C4-2B (cell line): ENCODE results near the gene CRELD1.

Source experiments
- H3K27ac ChIP-seq: fragments of 450-650 bp; 2 replicates; pipeline ENCODE4 v1.5.1; 2017
- ZFX ChIP-seq: fragments of 450-650 bp; IDR thresholded peaks from 2 replicates; pipeline ENCODE4 v1.6.1; 2017
- TF ChIP-seq, protein P1 (sequence below): fragments of 450-650 bp; conservative IDR thresholded peaks from 2 replicates; pipeline ENCODE4 v1.5.1; 2017; ENCODE audit warnings: mild to moderate bottlenecking

The CRELD1 gene

GRCh38 chr3:9976721-9977709 is 43.4 kb downstream of the CRELD1 start:
- TF ChIP-seq ZFX: no peak
- TF ChIP-seq, protein P1, sequence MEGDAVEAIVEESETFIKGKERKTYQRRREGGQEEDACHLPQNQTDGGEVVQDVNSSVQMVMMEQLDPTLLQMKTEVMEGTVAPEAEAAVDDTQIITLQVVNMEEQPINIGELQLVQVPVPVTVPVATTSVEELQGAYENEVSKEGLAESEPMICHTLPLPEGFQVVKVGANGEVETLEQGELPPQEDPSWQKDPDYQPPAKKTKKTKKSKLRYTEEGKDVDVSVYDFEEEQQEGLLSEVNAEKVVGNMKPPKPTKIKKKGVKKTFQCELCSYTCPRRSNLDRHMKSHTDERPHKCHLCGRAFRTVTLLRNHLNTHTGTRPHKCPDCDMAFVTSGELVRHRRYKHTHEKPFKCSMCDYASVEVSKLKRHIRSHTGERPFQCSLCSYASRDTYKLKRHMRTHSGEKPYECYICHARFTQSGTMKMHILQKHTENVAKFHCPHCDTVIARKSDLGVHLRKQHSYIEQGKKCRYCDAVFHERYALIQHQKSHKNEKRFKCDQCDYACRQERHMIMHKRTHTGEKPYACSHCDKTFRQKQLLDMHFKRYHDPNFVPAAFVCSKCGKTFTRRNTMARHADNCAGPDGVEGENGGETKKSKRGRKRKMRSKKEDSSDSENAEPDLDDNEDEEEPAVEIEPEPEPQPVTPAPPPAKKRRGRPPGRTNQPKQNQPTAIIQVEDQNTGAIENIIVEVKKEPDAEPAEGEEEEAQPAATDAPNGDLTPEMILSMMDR: no peak
- H3K27ac ChIP-seq: peak overlapping the region; percentile 78

GRCh38 chr3:9978710-9979305 is 45.2 kb downstream of the CRELD1 start:
- TF ChIP-seq, protein P1: no peak
- no peak for TF ChIP-seq ZFX
- H3K27ac ChIP-seq: peak overlapping the region; percentile 44

DNA sequence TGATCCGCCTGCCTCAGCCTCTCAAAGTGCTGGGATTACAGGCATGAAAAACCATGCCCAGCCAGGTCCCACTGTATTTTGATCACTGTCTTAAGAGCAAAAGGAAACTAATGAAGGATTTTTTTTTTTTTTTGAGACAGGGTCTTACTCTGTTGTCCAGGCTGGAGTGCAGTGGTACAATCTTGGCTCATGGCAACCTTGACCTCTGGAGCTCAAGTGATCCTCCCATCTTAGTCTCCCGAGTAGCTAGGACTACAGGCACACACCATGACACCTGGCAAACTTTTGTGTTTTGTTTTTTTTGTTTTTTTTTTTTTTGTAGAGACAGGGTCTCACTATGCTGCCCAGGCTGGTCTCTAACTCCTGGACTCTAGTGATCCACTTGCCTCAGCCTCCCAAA is 46.6 kb downstream of the CRELD1 start:
- no peak overlapping the region for H3K27ac ChIP-seq
- TF ChIP-seq, protein P1: no peak
- TF ChIP-seq ZFX: no peak

DNA sequence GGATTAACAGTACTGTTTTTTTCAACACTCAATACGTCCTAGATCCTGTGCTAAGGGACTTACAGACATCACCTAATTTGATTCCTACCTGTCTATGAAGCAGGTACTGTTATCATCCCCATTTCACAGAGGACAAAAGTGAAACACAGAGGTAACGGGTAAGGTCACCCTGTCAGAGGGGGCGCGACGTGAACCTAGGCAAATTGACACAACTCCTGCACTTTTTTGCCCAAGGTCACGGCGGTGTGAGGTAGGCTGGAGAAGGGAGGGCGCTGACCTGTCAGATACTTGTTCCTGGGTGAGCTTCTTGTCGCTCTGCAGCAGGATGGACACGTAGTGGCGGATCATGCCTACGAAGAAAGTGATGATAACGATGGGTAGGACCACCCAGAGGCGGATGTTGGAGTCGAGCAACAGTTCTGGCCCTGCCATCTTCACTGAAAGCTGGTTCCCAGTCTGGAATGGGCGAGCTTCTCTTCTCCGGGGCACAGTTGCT is 52.6 kb downstream of the CRELD1 start:
- TF ChIP-seq, protein P1: no peak
- no peak for TF ChIP-seq ZFX
- H3K27ac ChIP-seq: peak overlapping the region; percentile 81

- no peak overlapping the region; the same call in 1 of the 2 replicates for H3K27ac ChIP-seq
- TF ChIP-seq, protein P1: no peak
- no peak for TF ChIP-seq ZFX
Observed at GRCh38 chr3:9994086-9994844, 60.6 kb downstream of the CRELD1 start.
